ENCODE results near the gene LIME1.

LIME1 gene

DNA sequence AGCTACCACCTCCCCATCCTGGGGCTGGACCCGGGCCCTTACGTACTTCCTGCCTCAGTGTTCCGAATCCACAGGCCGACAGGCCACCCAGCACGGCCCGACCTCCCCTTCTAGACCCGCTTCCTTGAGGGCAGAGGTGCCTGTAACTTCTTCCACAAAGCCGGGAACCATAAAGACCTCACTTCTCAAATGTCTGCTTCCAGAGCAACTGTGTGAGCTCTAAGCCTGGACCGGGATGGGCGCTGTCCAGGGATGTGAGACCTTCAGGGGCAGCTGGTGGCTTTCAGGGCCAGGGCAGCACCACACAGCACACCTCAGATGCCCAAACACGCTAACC lies 12.4 kb downstream of the LIME1 start:
- no peak overlapping the region for H3K4me3 ChIP-seq (ENCODE audit: low read depth, low read length)

GRCh38 chr20:63749597-63750508 lies 13.4 kb downstream of the LIME1 start:
- no peak overlapping the region for H3K4me3 ChIP-seq (ENCODE audit: low read depth, low read length)

DNA sequence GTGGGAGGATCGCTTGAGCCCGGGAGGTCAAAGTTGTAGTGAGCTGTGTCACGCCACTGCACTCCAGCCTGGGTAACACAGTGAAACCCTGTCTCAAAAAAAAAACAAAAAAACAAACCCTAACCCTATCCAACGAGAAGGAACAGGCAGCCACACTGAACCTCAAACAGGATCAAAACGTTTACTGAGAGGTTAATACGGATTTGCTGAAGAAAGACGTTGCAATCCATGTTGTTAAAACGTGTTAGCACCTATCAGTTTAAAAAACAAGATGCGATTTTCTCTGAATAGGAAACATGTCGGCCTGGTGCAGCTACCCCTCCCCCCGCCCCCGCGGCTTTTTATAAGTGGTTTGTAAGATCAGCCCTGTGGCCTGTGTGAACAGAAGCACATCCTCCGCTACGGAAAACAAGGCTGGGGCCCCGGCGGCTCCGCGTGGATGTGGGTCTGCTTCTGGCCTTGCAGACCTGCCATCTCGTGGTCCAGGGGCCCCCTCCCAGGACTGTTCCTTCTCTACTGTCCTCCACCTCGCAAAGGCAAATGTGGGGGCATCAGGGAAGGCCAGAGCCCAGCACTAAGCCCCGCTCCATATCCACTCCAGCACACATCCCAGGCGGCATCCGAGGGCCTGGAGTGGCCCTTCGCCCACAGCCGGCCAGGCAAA lies 14.5 kb downstream of the LIME1 start:
- no peak overlapping the region for H3K4me3 ChIP-seq (ENCODE audit: low read depth, low read length)

- no peak overlapping the region for H3K4me3 ChIP-seq (ENCODE audit: low read depth, low read length)
Measured at GRCh38 chr20:63751471-63752271, 15.2 kb downstream of the LIME1 start.

DNA sequence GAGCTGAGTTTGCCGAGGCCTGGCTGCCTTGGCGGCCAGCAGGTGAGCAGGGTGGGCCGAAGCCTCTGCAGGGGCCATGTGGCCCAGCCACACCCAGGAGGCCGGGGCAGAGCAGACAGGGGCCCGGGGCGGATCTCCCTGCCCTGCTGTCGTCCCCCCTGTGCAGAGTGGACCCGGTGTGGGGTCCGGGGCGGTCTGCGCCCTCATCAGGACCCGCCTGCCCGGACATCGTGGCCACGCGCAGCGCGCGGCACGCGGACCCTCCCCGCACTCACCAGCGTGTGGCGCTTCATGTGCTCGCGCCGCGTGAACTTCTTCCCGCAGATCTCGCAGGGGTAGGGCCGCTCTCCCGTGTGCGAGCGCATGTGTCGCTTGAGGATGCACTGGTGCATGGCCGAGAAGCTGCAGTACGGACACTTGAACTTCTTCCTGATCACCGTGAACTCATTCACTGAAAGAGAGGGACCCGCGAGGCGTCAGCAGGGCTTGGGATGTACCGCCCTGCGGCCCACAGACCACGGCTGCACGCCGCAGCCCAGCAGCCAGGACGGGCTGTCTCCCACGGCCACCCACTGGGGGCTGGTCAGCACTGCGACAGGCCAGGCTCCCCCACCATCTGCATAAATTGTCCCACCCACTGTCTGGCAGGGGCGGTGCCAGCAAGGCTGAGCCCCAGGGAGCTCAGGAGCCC lies 16.1 kb downstream of the LIME1 start:
- H3K4me3 ChIP-seq (ENCODE audit: low read depth, low read length): no peak overlapping the region

DNA sequence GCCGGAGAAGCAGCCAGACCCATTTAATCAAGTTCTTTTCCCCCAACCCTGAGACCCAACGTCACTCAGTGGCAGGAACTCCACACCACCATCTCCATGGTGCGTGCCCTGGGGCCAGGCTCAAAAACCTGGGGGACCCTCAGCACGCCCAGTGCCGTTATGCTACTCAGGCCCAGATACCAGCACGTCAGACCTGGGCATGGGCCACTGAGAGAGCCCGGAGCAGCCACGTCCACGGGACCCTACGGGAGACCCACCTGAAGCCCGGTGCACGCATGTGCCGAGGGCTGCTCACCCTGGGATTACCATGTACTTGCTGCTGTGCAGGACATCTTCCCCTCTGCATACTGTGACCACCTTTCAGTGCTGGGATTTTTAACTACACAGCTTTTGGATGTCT lies 16.9 kb downstream of the LIME1 start:
- no peak overlapping the region for H3K4me3 ChIP-seq (ENCODE audit: low read depth, low read length)

- no peak overlapping the region for H3K4me3 ChIP-seq (ENCODE audit: low read depth, low read length)
Measured at GRCh38 chr20:63754008-63754407, 17.5 kb downstream of the LIME1 start.

DNA sequence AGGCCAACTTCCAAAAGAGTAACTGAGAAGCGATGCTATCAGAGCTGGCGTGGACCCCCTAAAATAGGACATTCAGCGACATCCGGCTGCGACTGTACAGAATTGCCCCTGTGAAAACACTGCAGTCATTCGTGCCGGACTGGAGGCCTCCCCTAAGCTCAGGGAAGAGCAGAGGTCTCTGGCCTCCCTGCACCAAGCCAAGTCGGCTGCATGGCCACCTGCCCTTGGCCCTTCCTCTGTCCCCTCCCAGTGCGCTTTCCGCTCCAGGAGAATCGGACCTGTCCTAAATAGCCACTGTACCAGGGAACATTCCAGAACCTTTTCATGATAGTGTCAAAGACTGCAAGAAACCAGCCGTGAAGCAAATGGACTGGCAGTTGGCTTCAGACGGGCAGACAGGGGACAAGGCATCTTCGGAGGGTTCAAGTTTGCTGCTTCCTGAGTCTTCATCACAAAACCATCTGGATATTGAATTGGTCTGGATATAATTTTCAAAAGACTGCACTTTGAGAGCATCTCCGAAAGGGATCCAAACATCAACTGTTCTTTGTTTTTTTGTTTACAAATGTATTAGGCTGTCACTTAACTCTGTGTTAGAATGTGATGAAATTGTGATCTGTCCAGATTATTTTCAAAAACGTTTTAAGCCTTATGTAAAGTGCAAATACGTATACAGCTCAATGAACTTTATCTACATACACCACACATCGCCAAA lies 19.6 kb downstream of the LIME1 start:
- no peak overlapping the region for H3K4me3 ChIP-seq (ENCODE audit: low read depth, low read length)

DNA sequence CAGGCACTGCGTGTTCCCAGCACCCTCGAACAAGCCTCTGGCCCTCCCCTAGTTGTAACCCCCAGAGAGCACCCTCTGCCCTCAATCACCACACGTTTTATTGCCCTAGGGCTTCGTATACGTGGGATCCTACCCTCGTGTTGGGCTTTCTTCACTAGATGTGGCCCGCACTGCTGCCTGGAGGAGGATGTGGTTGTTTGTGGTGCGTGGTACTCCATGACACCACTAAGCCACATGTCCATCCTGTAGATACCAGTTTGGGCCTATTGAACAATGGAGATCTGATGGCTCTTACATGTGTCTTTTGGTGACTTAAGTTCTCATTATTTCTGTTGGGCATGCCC lies 20.2 kb downstream of the LIME1 start:
- H3K4me3 ChIP-seq (ENCODE audit: low read depth, low read length): no peak overlapping the region

GRCh38 chr20:63758152-63758551 lies 21.7 kb downstream of the LIME1 start:
- no peak overlapping the region for H3K4me3 ChIP-seq (ENCODE audit: low read depth, low read length)

- H3K4me3 ChIP-seq (ENCODE audit: low read depth, low read length): no peak overlapping the region
Measured at GRCh38 chr20:63759377-63759901, 23.0 kb downstream of the LIME1 start.

GRCh38 chr20:63765082-63765873 lies 28.8 kb downstream of the LIME1 start:
- no peak overlapping the region for H3K4me3 ChIP-seq (ENCODE audit: low read depth, low read length)

- H3K4me3 ChIP-seq (ENCODE audit: low read depth, low read length): no peak overlapping the region
Measured at GRCh38 chr20:63765902-63766301, 29.4 kb downstream of the LIME1 start.

DNA sequence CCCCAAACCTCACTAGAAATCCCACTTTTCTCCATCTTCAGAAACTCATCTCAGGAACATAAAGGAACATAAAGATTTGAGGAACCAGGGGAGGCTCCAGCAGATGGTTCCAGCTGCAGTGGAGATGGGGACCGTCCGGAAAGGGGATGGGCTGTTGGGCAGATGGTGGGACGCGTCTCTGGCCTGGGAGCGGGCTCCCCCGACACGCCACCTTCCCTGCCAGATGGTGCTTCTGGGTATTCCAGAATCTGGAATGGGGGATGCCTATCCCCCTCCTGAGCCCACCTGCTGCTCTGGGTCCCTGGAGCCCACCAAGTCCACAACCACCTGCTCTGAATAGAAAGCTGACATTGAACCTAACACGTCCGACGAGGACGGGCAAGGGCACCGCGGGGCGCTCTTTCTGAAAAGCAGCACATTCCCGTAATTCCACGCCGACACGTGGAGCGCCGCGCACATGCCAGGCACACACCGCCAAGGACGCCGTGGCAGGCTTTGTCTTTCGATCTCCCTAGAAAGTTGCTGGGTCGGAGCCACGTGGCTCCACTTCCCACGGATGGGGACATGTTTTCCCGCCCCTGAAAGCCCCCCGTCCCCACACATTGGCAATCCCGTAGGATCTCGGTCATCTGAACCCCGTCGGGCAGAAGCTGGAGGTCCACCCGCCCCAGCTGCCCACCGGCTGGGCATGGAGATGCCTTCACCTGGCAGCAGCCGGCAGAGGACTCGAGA lies 30.4 kb downstream of the LIME1 start:
- no peak overlapping the region for H3K4me3 ChIP-seq (ENCODE audit: low read depth, low read length)

DNA sequence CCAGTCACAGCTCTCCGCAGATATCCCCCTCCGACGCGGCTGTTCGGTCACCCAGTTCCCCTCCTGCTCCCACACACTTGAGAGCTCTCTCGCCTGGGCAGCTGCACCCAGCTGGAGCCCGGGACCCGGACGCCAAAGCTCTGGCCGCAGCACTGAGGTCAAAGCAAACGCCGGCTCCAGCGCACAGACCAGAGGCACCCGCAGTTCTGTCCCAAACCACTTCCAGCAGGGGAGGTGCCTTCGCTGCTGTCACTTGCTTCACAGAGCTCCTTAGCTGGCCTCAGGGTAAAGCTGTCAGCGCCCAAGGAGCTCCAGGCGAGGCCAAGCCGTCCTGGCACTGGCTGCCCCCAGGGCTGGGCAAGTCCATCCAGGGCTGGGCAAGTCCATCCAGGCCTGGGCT lies 31.0 kb downstream of the LIME1 start:
- H3K4me3 ChIP-seq (ENCODE audit: low read depth, low read length): no peak overlapping the region

- no peak overlapping the region for H3K4me3 ChIP-seq (ENCODE audit: low read depth, low read length)
Measured at GRCh38 chr20:63767886-63768285, 31.4 kb downstream of the LIME1 start.

DNA sequence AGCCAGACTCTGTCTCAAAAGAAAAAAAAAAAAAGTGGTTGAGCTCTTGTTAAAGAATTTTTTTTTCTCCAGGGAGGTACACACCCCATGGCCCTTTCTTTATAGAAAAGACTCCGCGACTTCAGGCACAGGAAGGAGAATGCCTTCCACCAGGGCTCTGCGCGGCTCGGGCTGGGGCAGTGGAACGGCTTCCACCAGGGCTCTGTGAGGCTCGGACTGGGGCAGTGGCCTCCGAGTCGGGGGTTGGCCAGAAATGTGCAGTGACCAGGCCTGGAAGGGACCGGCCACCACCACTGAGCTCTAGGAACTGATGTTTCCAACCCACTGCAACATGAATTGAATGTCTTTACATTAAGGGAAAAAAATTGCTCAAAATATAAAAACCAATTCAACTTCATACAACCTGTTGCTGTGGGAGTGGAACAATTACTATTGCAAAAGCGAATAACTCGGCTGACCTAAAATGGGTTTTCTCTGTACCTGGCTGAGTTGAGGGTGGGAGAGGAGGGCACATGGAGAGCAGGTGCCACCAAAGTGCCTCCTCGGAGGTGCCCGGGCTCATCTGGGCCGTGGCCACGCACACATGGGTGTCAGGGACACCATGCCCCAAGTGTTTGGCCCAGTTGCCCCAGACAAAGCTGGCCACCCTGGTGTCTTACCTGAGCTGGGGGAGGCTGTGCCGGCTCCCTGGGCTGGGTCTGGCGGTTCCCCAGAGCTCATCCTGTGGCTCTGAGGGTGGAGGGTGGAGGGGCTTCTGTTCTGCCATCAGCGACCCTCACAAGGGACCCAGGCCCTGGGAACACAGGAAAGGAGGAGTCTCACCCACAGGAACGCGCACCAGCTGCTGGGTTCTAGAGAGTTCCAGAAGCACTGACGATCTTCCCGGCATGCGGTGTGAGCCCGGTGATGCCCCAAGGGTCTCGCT lies 32.4 kb downstream of the LIME1 start:
- no peak overlapping the region for H3K4me3 ChIP-seq (ENCODE audit: low read depth, low read length)
